A549 (cell line): ENCODE data around the gene TMEM100.

Experiments used
- CTCF ChIP-seq: fragments of >200 bp; sonication (Bioruptor Twin); formaldehyde crosslinking; IDR thresholded peaks from 3 replicates; pipeline ENCODE4 v1.5.1; 2016
- HES2 ChIP-seq: fragments of >200 bp; sonication (Bioruptor Twin); formaldehyde crosslinking; IDR thresholded peaks from 2 replicates; pipeline ENCODE4 v1.6.1; 2016
- HMGXB4 ChIP-seq: fragments of 250-450 bp; sonication (Bioruptor Pico); IDR thresholded peaks from 2 replicates; pipeline ENCODE4 v1.5.0; 2021; ENCODE audit warnings: mild to moderate bottlenecking, moderate library complexity, borderline replicate concordance
- POLR2A ChIP-seq: IDR thresholded peaks from 2 replicates; pipeline ENCODE4 v1.6.1; 2012; ENCODE audit warnings: mild to moderate bottlenecking, low read length
- RCOR1 ChIP-seq: fragments of 150-350 bp; IDR thresholded peaks from 2 replicates; pipeline ENCODE4 v1.6.1; 2014; ENCODE audit warnings: antibody characterized with exemption, low read length, low read depth
- REST ChIP-seq: fragments of 200-600 bp; sonication (generic); IDR thresholded peaks from 2 replicates; pipeline ENCODE4 v1.6.1; 2016; ENCODE audit warnings: antibody characterized with exemption, mild to moderate bottlenecking, moderate library complexity
- RFX5 ChIP-seq: fragments of 450-650 bp; IDR thresholded peaks from 2 replicates; pipeline ENCODE4 v1.7.1; 2014; ENCODE audit warnings: antibody characterized with exemption, mild to moderate bottlenecking, moderate library complexity
- RNF2 ChIP-seq: fragments of 200-600 bp; sonication (generic); IDR thresholded peaks from 2 replicates; pipeline ENCODE4 v1.6.1; 2016; ENCODE audit warnings: low read depth, mild to moderate bottlenecking, antibody characterized with exemption, moderate library complexity, borderline replicate concordance
- SMC3 ChIP-seq: fragments of >200 bp; sonication (Bioruptor Twin); formaldehyde crosslinking; IDR thresholded peaks from 3 replicates; pipeline ENCODE4 v1.6.1; 2018; ENCODE audit warnings: inconsistent platforms
- ZFP36 ChIP-seq: fragments of 450-650 bp; IDR thresholded peaks from 2 replicates; pipeline ENCODE4 v1.6.1; 2014; ENCODE audit warnings: borderline replicate concordance; ENCODE audit not compliant: partially characterized antibody
- ZSCAN20 ChIP-seq: fragments of 250-450 bp; sonication (Bioruptor Pico); IDR thresholded peaks from 2 replicates; pipeline ENCODE4 v1.8.0; 2022; ENCODE audit warnings: mild to moderate bottlenecking, moderate library complexity

GRCh38 chr17:55722742-55723487 lies at the start of gene TMEM100:
- TF ChIP-seq RCOR1 (no peak), CTCF (no peak), REST (no peak), POLR2A (no peak), RFX5 (no peak), RNF2 (no peak; the same call in 1 of the 2 replicates), ZFP36 (no peak), HES2 (no peak), HMGXB4 (CRISPR knock-in tag) (no peak), ZSCAN20 (CRISPR knock-in tag) (no peak), SMC3 (no peak)
